Uterus (tissue), 4 donors: ENCODE data around the gene HDDC3. TPM values are rescaled to one million over a fixed set of nuclear protein-coding genes. Genes with fewer than 3 reads are reported as not detected.
A peak's percentile ranks its signal among the peaks of the same experiment; 100 is the strongest.

Experiments used
- DNase-seq, 2 donors: peaks; one replicate each; pipeline ENCODE4 v3.0.0-alpha.2; 2019 to 2020
- H3K27ac ChIP-seq, 2 donors: fragments of 200-600 bp; sonication (generic); 1 replicate in 1 of 2; 2 replicates in 1 of 2; pipeline ENCODE4 v1.5.1; 2016 to 2018
- H3K27me3 ChIP-seq, 2 donors: fragments of 200-600 bp; sonication (generic); one replicate each; pipeline ENCODE4 v1.5.1; 2018 to 2019; ENCODE audit warnings: control low read depth in 1 of 2
- H3K36me3 ChIP-seq, 2 donors: fragments of 200-600 bp; sonication (generic); one replicate each; pipeline ENCODE4 v1.5.1; 2019; ENCODE audit warnings: control low read depth in 1 of 2
- H3K4me1 ChIP-seq, 2 donors: fragments of 200-600 bp; sonication (generic); one replicate each; pipeline ENCODE4 v1.5.1; 2018 to 2019; ENCODE audit warnings: control low read depth in 1 of 2
- H3K4me3 ChIP-seq, 2 donors: fragments of 200-600 bp; sonication (generic); 1 replicate in 1 of 2; 2 replicates in 1 of 2; pipeline ENCODE4 v1.5.1; 2018 to 2019; ENCODE audit warnings: mild to moderate bottlenecking in 1 of 2
- H3K9me3 ChIP-seq, 2 donors: fragments of 200-600 bp; sonication (generic); one replicate each; pipeline ENCODE4 v1.5.1; 2019; ENCODE audit warnings: control low read depth in 1 of 2
- CTCF ChIP-seq, 4 experiments: fragments of 200-600 bp in 2 of 4; fragments of 450-650 bp in 2 of 4; sonication (generic) in 2 of 4; IDR thresholded peaks; one replicate each; pipeline ENCODE4 v1.5.1; 2016 to 2019; ENCODE audit warnings: antibody characterized with exemption in 4 of 4, mild to moderate bottlenecking in 2 of 4, moderate library complexity in 1 of 4
- POLR2A ChIP-seq, 2 donors: fragments of 450-650 bp; IDR thresholded peaks; one replicate each; pipeline ENCODE4 v1.6.1; 2016; ENCODE audit warnings: antibody characterized with exemption in 2 of 2, mild to moderate bottlenecking in 1 of 2, moderate library complexity in 1 of 2
- intact Hi-C: fragments of 100-400 bp; cut with DNase I; formaldehyde crosslinking; loops from one replicate; pipeline ENCODE4 v1.15.1; 2023; ENCODE audit warnings: low total_unique reads
- total RNA-seq, 4 donors: library from RNA; depleted of rRNA in 3 of 4; stranded (reverse); fragments of >200 nt in 3 of 4; gene quantifications; one replicate each; pipeline versions ENCODE4 v1.1.0 to v1.2.4, GENCODE V29; 2014 to 2023
- donor health status: DM: yes; HTN: yes; CAD: no.

The HDDC3 gene
- total RNA-seq, 4 donors from 2014 or later, result 0.59 to 14.0 (median 7.2) TPM

- intact Hi-C loops, result no loop called here
- peak; percentile 93 to 94 for DNase-seq
- H3K4me1 ChIP-seq, result peaks cover 0 to 5% of the 10 kb centered on the region in 2 donors
- no peaks in the 10 kb centered on the region for H3K9me3 ChIP-seq
- H3K4me3 ChIP-seq, result peak within 1 kb of the TSS; percentile 73 to 80
- H3K27ac ChIP-seq, result peak within 1 kb of the TSS; percentile 62 to 91
- TF ChIP-seq CTCF (IDR thresholded peaks at IDR 0.05) (no peak), POLR2A (IDR thresholded peaks at IDR 0.05) (peak in 1 of 2 donors; percentile 63)
- H3K27me3 ChIP-seq, result no peaks in the 10 kb centered on the region
- H3K36me3 ChIP-seq, result no peaks in the 10 kb centered on the region
Measured at GRCh38 chr15:90954712-90955623, 22.6 kb upstream of the HDDC3 start, which contains the start of gene RCCD1. TSS of gene RCCD1 (plus strand) at chr15:90954884. CDS start at chr15:90956735, 1,851 bp downstream.

- H3K9me3 ChIP-seq, result no peaks in the 10 kb centered on the region
- H3K4me3 ChIP-seq, result peak overlapping the region in 1 of 2 donors; percentile 73
- H3K36me3 ChIP-seq, result no peaks in the 10 kb centered on the region
- no peak for DNase-seq
- no peak for TF ChIP-seq POLR2A (IDR thresholded peaks at IDR 0.05)
- TF ChIP-seq CTCF (IDR thresholded peaks at IDR 0.05), result no peak
- H3K4me1 ChIP-seq, result peaks cover 0 to 5% of the 10 kb centered on the region in 2 donors
- no peaks in the 10 kb centered on the region for H3K27me3 ChIP-seq
- intact Hi-C loops, result no loop called here
- peak overlapping the region; percentile 62 to 91 for H3K27ac ChIP-seq
Measured at GRCh38 chr15:90953947-90954711, 21.8 kb upstream of the HDDC3 start.

GRCh38 chr15:90952901-90953677 is 20.7 kb upstream of the HDDC3 start:
- no peaks in the 10 kb centered on the region for H3K27me3 ChIP-seq
- H3K9me3 ChIP-seq, result no peaks in the 10 kb centered on the region
- TF ChIP-seq CTCF (IDR thresholded peaks at IDR 0.05) (no peak), POLR2A (IDR thresholded peaks at IDR 0.05) (no peak)
- H3K4me3 ChIP-seq, result no peak overlapping the region
- no peak for DNase-seq
- H3K27ac ChIP-seq, result no peak overlapping the region
- intact Hi-C loops, result no loop called here
- no peaks in the 10 kb centered on the region for H3K36me3 ChIP-seq
- H3K4me1 ChIP-seq, result peaks cover 0 to 5% of the 10 kb centered on the region in 2 donors

- intact Hi-C loops, result no loop called here
- H3K9me3 ChIP-seq, result no peaks in the 10 kb centered on the region
- no peak for DNase-seq
- H3K4me3 ChIP-seq, result no peak overlapping the region
- TF ChIP-seq CTCF (IDR thresholded peaks at IDR 0.05), result no peak
- TF ChIP-seq POLR2A (IDR thresholded peaks at IDR 0.05), result no peak
- H3K4me1 ChIP-seq, result no peaks in the 10 kb centered on the region
- no peaks in the 10 kb centered on the region for H3K27me3 ChIP-seq
- H3K36me3 ChIP-seq, result no peaks in the 10 kb centered on the region
- no peak overlapping the region for H3K27ac ChIP-seq
Measured at GRCh38 chr15:90950676-90951075, 18.3 kb upstream of the HDDC3 start.
